Bronchial epithelial cell (primary cell): ENCODE measurements around the gene SCYGR4. TPM values are rescaled to one million over a fixed set of nuclear protein-coding genes. Genes with fewer than 3 reads are reported as not detected.
A peak's percentile ranks its signal among the peaks of the same experiment; 100 is the strongest.
"Not testable (repeated sequence)": the region's sequence is repeated elsewhere in the genome, so short reads cannot be mapped to it uniquely, and the experiment has no call there.

ENCODE experiments used
- DNase-seq: peaks from one replicate; pipeline ENCODE4 v3.0.0-alpha.2; 2010; ENCODE audit warnings: low read depth
- FAIRE-seq: peaks from 2 replicates; lab custom pipeline; 2011; peaks lifted over from hg19 to GRCh38; lab: Jason Lieb, UNC
- H3K27me3 ChIP-seq: 2 replicates; pipeline ENCODE4 v1.5.1; 2011; ENCODE audit warnings: low read length; ENCODE audit not compliant: control insufficient read depth, insufficient read depth
- H3K36me3 ChIP-seq: 2 replicates; pipeline ENCODE4 v1.5.1; 2011; ENCODE audit warnings: low read length; ENCODE audit not compliant: control insufficient read depth, insufficient read depth
- H3K4me3 ChIP-seq: 2 replicates; pipeline ENCODE4 v1.5.1; 2011; ENCODE audit warnings: mild to moderate bottlenecking, low read depth, low read length, control low read depth
- CTCF ChIP-seq: IDR thresholded peaks from 2 replicates; pipeline ENCODE4 v1.5.1; 2011; ENCODE audit warnings: mild to moderate bottlenecking, moderate library complexity, low read length, control low read depth, inconsistent platforms; ENCODE audit not compliant: insufficient read depth, severe bottlenecking
- total RNA-seq: library from RNA; depleted of rRNA; stranded (reverse); fragments of >200 nt; gene quantifications from 2 replicates; pipeline ENCODE4 v1.2.1, GENCODE V29; 2014

SCYGR4 gene
- total RNA-seq, 1 donor from 2014 or later, result not detected

- Histone ChIP-seq H3K27me3 (no peaks in the 10 kb centered on the region), H3K4me3 (no peak overlapping the region), H3K36me3 (no peaks in the 10 kb centered on the region)
- no peak for TF ChIP-seq CTCF
- DNase-seq (no peak), FAIRE-seq (no peak)
These were observed 20.3 kb upstream of the SCYGR4 start for GRCh38 chr2:227597036-227597435.

- DNase-seq (peak; percentile 48), FAIRE-seq (no peak)
- Histone ChIP-seq H3K36me3 (no peaks in the 10 kb centered on the region), H3K4me3 (no peak overlapping the region), H3K27me3 (no peaks in the 10 kb centered on the region)
- no peak for TF ChIP-seq CTCF
These were observed 19.3 kb upstream of the SCYGR4 start for GRCh38 chr2:227597998-227598397.

- not testable (repeated sequence) for DNase-seq, H3K4me3 ChIP-seq, FAIRE-seq, H3K27me3 ChIP-seq, H3K36me3 ChIP-seq
These were observed 18.3 kb upstream of the SCYGR4 start, which contains the start of gene SCYGR2 for GRCh38 chr2:227598835-227599503. Gene SCYGR2 (plus strand): TSS chr2:227598893. CDS start chr2:227598893, 0 bp downstream.

GRCh38 chr2:227602358-227602757, 14.9 kb upstream of the SCYGR4 start:
- FAIRE-seq (no peak), DNase-seq (no peak)
- H3K27me3 ChIP-seq, result no peaks in the 10 kb centered on the region
- H3K4me3 ChIP-seq, result no peak overlapping the region
- no peak for TF ChIP-seq CTCF
- H3K36me3 ChIP-seq, result no peaks in the 10 kb centered on the region

GRCh38 chr2:227606476-227606875, 10.8 kb upstream of the SCYGR4 start:
- Histone ChIP-seq H3K27me3 (no peaks in the 10 kb centered on the region), H3K36me3 (no peaks in the 10 kb centered on the region), H3K4me3 (no peak overlapping the region)
- TF ChIP-seq CTCF, result no peak
- DNase-seq (no peak), FAIRE-seq (no peak)

GRCh38 chr2:227607941-227608340, 9.4 kb upstream of the SCYGR4 start:
- no peak for DNase-seq
- FAIRE-seq, result no peak
- H3K36me3 ChIP-seq, result no peaks in the 10 kb centered on the region
- no peaks in the 10 kb centered on the region for H3K27me3 ChIP-seq
- H3K4me3 ChIP-seq, result no peak overlapping the region
- TF ChIP-seq CTCF, result no peak
